ENCODE measurements around the gene ZG16B. TPM values are rescaled to one million over a fixed set of nuclear protein-coding genes. Genes with fewer than 3 reads are reported as not detected.
A peak's percentile ranks its signal among the peaks of the same experiment; 100 is the strongest.

The ZG16B gene
- total RNA-seq, 4 donors from 2014 or later: 0.34 to 38.5 (median 0.44) TPM; not detected in 1

- TF ChIP-seq CTCF (IDR thresholded peaks at IDR 0.05) (no peak), POLR2A (IDR thresholded peaks at IDR 0.05) (no peak)
- Histone ChIP-seq H3K36me3 (peaks cover 0 to 34% (median 0%) of the 10 kb centered on the region in 3 donors), H3K27ac (peak overlapping the region; percentile 85 to 91 (median 88)), H3K27me3 (peaks cover 0 to 74% (median 0%) of the 10 kb centered on the region in 4 donors), H3K9me3 (peaks cover 0 to 20% (median 5%) of the 10 kb centered on the region in 3 donors), H3K4me3 (peak overlapping the region; percentile 48 to 67 (median 54)), H3K4me1 (peaks cover 9 to 41% (median 11%) of the 10 kb centered on the region in 3 donors)
- intact Hi-C loops (cut with DNase I): no loop called here
- 89 to 90% methylated on average over 4 to 5 of the region's 24 CpGs for WGBS, 2 donors
- no peak for DNase-seq
Measured at GRCh38 chr16:2856686-2857450, 26.8 kb downstream of the ZG16B start.

GRCh38 chr16:2857451-2858244 is 27.5 kb downstream of the ZG16B start, which contains the start of gene PRSS22:
PRSS22 (minus strand) TSS chr16:2858170; CDS start chr16:2858104, 66 bp downstream.
- H3K27me3 ChIP-seq: peaks cover 0 to 72% (median 0%) of the 10 kb centered on the region in 4 donors
- H3K36me3 ChIP-seq: peaks cover 0 to 27% (median 0%) of the 10 kb centered on the region in 3 donors
- 3 to 6% methylated on average over 23 to 25 of the region's 42 CpGs for WGBS, 2 donors
- TF ChIP-seq CTCF (IDR thresholded peaks at IDR 0.05): no peak
- TF ChIP-seq POLR2A (IDR thresholded peaks at IDR 0.05): peak in 2 of 4 donors; percentile 33 to 36
- H3K4me3 ChIP-seq: peak within 1 kb of the TSS; percentile 48 to 67 (median 54)
- intact Hi-C loops (cut with DNase I): no loop called here
- no peak for DNase-seq
- H3K9me3 ChIP-seq: peaks cover 0 to 20% (median 5%) of the 10 kb centered on the region in 3 donors
- H3K27ac ChIP-seq: peak within 1 kb of the TSS; percentile 85 to 91 (median 88)
- peaks cover 9 to 41% (median 11%) of the 10 kb centered on the region in 3 donors for H3K4me1 ChIP-seq

GRCh38 chr16:2858245-2859025 is 28.3 kb downstream of the ZG16B start:
- WGBS, 2 donors: 7 to 25% methylated on average over 2 to 5 of the region's 23 CpGs
- Histone ChIP-seq H3K9me3 (peaks cover 0 to 20% (median 5%) of the 10 kb centered on the region in 3 donors), H3K4me1 (peaks cover 9 to 41% (median 11%) of the 10 kb centered on the region in 3 donors), H3K36me3 (peaks cover 0 to 20% (median 0%) of the 10 kb centered on the region in 3 donors), H3K27me3 (peaks cover 0 to 69% (median 0%) of the 10 kb centered on the region in 4 donors), H3K27ac (peak overlapping the region; percentile 85 to 91 (median 88)), H3K4me3 (peak overlapping the region; percentile 48 to 67 (median 54))
- TF ChIP-seq POLR2A (IDR thresholded peaks at IDR 0.05) (no peak), CTCF (IDR thresholded peaks at IDR 0.05) (peak in 4 of 6 experiments; percentile 10 to 44 (median 23))
- intact Hi-C loops (cut with DNase I): no loop called here
- no peak for DNase-seq

GRCh38 chr16:2859686-2860265 is 29.7 kb downstream of the ZG16B start:
- Histone ChIP-seq H3K4me3 (no peak overlapping the region), H3K36me3 (peaks cover 0 to 6% (median 0%) of the 10 kb centered on the region in 3 donors), H3K27ac (no peak overlapping the region), H3K9me3 (peaks cover 0 to 14% (median 0%) of the 10 kb centered on the region in 3 donors), H3K27me3 (peaks cover 0 to 73% (median 0%) of the 10 kb centered on the region in 4 donors), H3K4me1 (peaks cover 9 to 41% (median 11%) of the 10 kb centered on the region in 3 donors)
- TF ChIP-seq POLR2A (IDR thresholded peaks at IDR 0.05) (no peak), CTCF (IDR thresholded peaks at IDR 0.05) (no peak)
- no peak for DNase-seq
- 69 to 70% methylated on average over 5 of the region's 10 CpGs for WGBS, 2 donors
- intact Hi-C loops (cut with DNase I): no loop called here
